GM18909 (cell line): ENCODE measurements around the gene CACNA1A.
"Not testable (repeated sequence)": the region's sequence is repeated elsewhere in the genome, so short reads cannot be mapped to it uniquely, and the experiment has no call there.

ENCODE experiments used
- ATAC-seq: cut with Tn5 transposase; IDR thresholded peaks from one replicate; pipeline ENCODE4 v1.9.1; 2021; ENCODE audit warnings: mild to moderate bottlenecking; ENCODE audit not compliant: unreplicated experiment, poor library complexity

CACNA1A gene

GRCh38 chr19:13210941-13211340 lies 295.3 kb downstream of the CACNA1A start:
- no peak for ATAC-seq

- ATAC-seq: no peak
Measured at GRCh38 chr19:13210339-13210775, 295.9 kb downstream of the CACNA1A start.

- ATAC-seq: no peak
Measured at GRCh38 chr19:13209484-13210338, 296.6 kb downstream of the CACNA1A start.

GRCh38 chr19:13208672-13209483 lies 297.4 kb downstream of the CACNA1A start:
- peak; percentile 33 for ATAC-seq

GRCh38 chr19:13207846-13208671 lies 298.2 kb downstream of the CACNA1A start:
- peak; percentile 60 for ATAC-seq

- no peak for ATAC-seq
Measured at GRCh38 chr19:13207237-13207845, 298.9 kb downstream of the CACNA1A start.

- no peak for ATAC-seq
Measured at GRCh38 chr19:13206587-13206986, 299.7 kb downstream of the CACNA1A start.

- not testable (repeated sequence) for ATAC-seq
Measured at GRCh38 chr19:13202112-13202511, 304.2 kb downstream of the CACNA1A start.

GRCh38 chr19:13198634-13199033 lies 307.6 kb downstream of the CACNA1A start:
- no peak for ATAC-seq

- ATAC-seq: no peak
Measured at GRCh38 chr19:13195678-13196077, 310.6 kb downstream of the CACNA1A start.

- ATAC-seq: no peak
Measured at GRCh38 chr19:13190781-13191540, 315.3 kb downstream of the CACNA1A start.

GRCh38 chr19:13189600-13189999 lies 316.7 kb downstream of the CACNA1A start:
- ATAC-seq: no peak

- ATAC-seq: no peak
Measured at GRCh38 chr19:13187419-13187818, 318.9 kb downstream of the CACNA1A start.

- not testable (repeated sequence) for ATAC-seq
Measured at GRCh38 chr19:13186688-13187087, 319.6 kb downstream of the CACNA1A start.

GRCh38 chr19:13185763-13186657 lies 320.3 kb downstream of the CACNA1A start:
- ATAC-seq: not testable (repeated sequence)

GRCh38 chr19:13184926-13185325 lies 321.4 kb downstream of the CACNA1A start:
- not testable (repeated sequence) for ATAC-seq

- ATAC-seq: no peak
Measured at GRCh38 chr19:13181747-13182388, 324.4 kb downstream of the CACNA1A start.

- ATAC-seq: not testable (repeated sequence)
Measured at GRCh38 chr19:13178291-13178690, 328.0 kb downstream of the CACNA1A start.
